ENCODE results near the gene LMAN1.

GRCh38 chr18:59380706-59381105, 21.6 kb upstream of the LMAN1 start:
- TF ChIP-seq, protein P1, sequence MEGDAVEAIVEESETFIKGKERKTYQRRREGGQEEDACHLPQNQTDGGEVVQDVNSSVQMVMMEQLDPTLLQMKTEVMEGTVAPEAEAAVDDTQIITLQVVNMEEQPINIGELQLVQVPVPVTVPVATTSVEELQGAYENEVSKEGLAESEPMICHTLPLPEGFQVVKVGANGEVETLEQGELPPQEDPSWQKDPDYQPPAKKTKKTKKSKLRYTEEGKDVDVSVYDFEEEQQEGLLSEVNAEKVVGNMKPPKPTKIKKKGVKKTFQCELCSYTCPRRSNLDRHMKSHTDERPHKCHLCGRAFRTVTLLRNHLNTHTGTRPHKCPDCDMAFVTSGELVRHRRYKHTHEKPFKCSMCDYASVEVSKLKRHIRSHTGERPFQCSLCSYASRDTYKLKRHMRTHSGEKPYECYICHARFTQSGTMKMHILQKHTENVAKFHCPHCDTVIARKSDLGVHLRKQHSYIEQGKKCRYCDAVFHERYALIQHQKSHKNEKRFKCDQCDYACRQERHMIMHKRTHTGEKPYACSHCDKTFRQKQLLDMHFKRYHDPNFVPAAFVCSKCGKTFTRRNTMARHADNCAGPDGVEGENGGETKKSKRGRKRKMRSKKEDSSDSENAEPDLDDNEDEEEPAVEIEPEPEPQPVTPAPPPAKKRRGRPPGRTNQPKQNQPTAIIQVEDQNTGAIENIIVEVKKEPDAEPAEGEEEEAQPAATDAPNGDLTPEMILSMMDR (IDR thresholded peaks at IDR 0.05) = no peak
- TF ChIP-seq POLR2AphosphoS5 (IDR thresholded peaks at IDR 0.05) (no peak), POLR2A (IDR thresholded peaks at IDR 0.05) (no peak), EP300 (IDR thresholded peaks at IDR 0.05) (no peak)

Measured in upper lobe of left lung (tissue), 4 donors.